SK-N-SH treated with all-trans-retinoic acid at 6 μM for 48 hours (cell line): ENCODE data around the gene HDAC11.

ENCODE experiments used
- ATAC-seq: fragments of 200-7000 bp; cut with Tn5 transposase; 3 replicates; pipeline ENCODE4 v1.9.1; 2020; ENCODE audit warnings: mild to moderate bottlenecking, moderate library complexity
- ARNTL ChIP-seq: fragments of 450-650 bp; formaldehyde crosslinking; IDR thresholded peaks from 2 replicates; pipeline ENCODE4 v1.5.0; 2020; ENCODE audit warnings: low read depth, mild to moderate bottlenecking, moderate library complexity, borderline replicate concordance
- BACH2 ChIP-seq: fragments of 250-450 bp; sonication (Bioruptor Pico); IDR thresholded peaks from 2 replicates; pipeline ENCODE4 v1.9.0; 2021; ENCODE audit warnings: mild to moderate bottlenecking, borderline replicate concordance
- CREB5 ChIP-seq: fragments of 250-450 bp; sonication (Bioruptor Pico); IDR thresholded peaks from 2 replicates; pipeline ENCODE4 v1.5.1; 2020; ENCODE audit warnings: low read depth, mild to moderate bottlenecking, moderate library complexity
- CSDC2 ChIP-seq: fragments of 250-450 bp; sonication (Bioruptor Pico); IDR thresholded peaks from 2 replicates; pipeline ENCODE4 v1.5.0; 2020; ENCODE audit warnings: mild to moderate bottlenecking, moderate library complexity
- ESRRG ChIP-seq: fragments of 250-450 bp; sonication (Bioruptor Pico); IDR thresholded peaks from 2 replicates; pipeline ENCODE4 v1.6.1; 2021; ENCODE audit warnings: mild to moderate bottlenecking
- GLIS3 ChIP-seq: fragments of 250-450 bp; sonication (Bioruptor Pico); IDR thresholded peaks from 2 replicates; pipeline ENCODE4 v1.5.0; 2020; ENCODE audit warnings: mild to moderate bottlenecking, moderate library complexity
- ISL1 ChIP-seq: fragments of 250-450 bp; sonication (Bioruptor Pico); IDR thresholded peaks from 2 replicates; pipeline ENCODE4 v2.1.2; 2022; ENCODE audit warnings: mild to moderate bottlenecking, moderate library complexity
- OSR1 ChIP-seq: fragments of 250-450 bp; sonication (Bioruptor Pico); IDR thresholded peaks from 2 replicates; pipeline ENCODE4 v1.8.0; 2022; ENCODE audit warnings: moderate library complexity, mild to moderate bottlenecking, inconsistent platforms
- PATZ1 ChIP-seq: fragments of 250-450 bp; sonication (Bioruptor Pico); IDR thresholded peaks from 2 replicates; pipeline ENCODE4 v1.8.0; 2020; ENCODE audit warnings: mild to moderate bottlenecking, moderate library complexity, borderline replicate concordance
- POU6F1 ChIP-seq: fragments of 250-450 bp; sonication (Bioruptor Pico); IDR thresholded peaks from 2 replicates; pipeline ENCODE4 v1.8.0; 2021; ENCODE audit warnings: low read depth, mild to moderate bottlenecking, moderate library complexity, borderline replicate concordance
- PPARA ChIP-seq: fragments of 250-450 bp; sonication (Bioruptor Pico); IDR thresholded peaks from 2 replicates; pipeline ENCODE4 v1.5.0; 2020; ENCODE audit warnings: mild to moderate bottlenecking, borderline replicate concordance
- RARB ChIP-seq: fragments of 250-450 bp; sonication (Bioruptor Pico); IDR thresholded peaks from 2 replicates; pipeline ENCODE4 v1.8.0; 2021; ENCODE audit warnings: mild to moderate bottlenecking, moderate library complexity
- SNAI2 ChIP-seq: fragments of 250-450 bp; sonication (Bioruptor Pico); IDR thresholded peaks from 2 replicates; pipeline ENCODE4 v1.5.0; 2020; ENCODE audit warnings: mild to moderate bottlenecking, moderate library complexity
- TCF4 ChIP-seq: fragments of 250-450 bp; sonication (Bioruptor Pico); IDR thresholded peaks from 2 replicates; pipeline ENCODE4 v1.8.0; 2021; ENCODE audit warnings: mild to moderate bottlenecking, moderate library complexity, borderline replicate concordance
- TOX ChIP-seq: fragments of 250-450 bp; sonication (Bioruptor Pico); IDR thresholded peaks from 2 replicates; pipeline ENCODE4 v1.8.0; 2021; ENCODE audit warnings: mild to moderate bottlenecking, moderate library complexity, borderline replicate concordance
- TSHZ2 ChIP-seq: fragments of 250-450 bp; sonication (Bioruptor Pico); IDR thresholded peaks from 2 replicates; pipeline ENCODE4 v1.5.0; 2020; ENCODE audit warnings: mild to moderate bottlenecking, moderate library complexity
- ZC3H10 ChIP-seq: fragments of 250-450 bp; sonication (Bioruptor Pico); IDR thresholded peaks from 2 replicates; pipeline ENCODE4 v1.5.1; 2021; ENCODE audit warnings: mild to moderate bottlenecking, moderate library complexity
- ZFP3 ChIP-seq: fragments of 250-450 bp; sonication (Bioruptor Pico); IDR thresholded peaks from 2 replicates; pipeline ENCODE4 v1.5.0; 2020; ENCODE audit warnings: mild to moderate bottlenecking, moderate library complexity
- ZFP30 ChIP-seq: fragments of 450-650 bp; formaldehyde crosslinking; IDR thresholded peaks from 2 replicates; pipeline ENCODE4 v1.5.0; 2022; ENCODE audit warnings: mild to moderate bottlenecking, moderate library complexity
- ZNF565 ChIP-seq: fragments of 450-650 bp; formaldehyde crosslinking; conservative IDR thresholded peaks from 2 replicates; pipeline ENCODE4 v1.5.0; 2020; ENCODE audit warnings: low read depth, mild to moderate bottlenecking, moderate library complexity
- ZNF70 ChIP-seq: fragments of 450-650 bp; formaldehyde crosslinking; IDR thresholded peaks from 2 replicates; pipeline ENCODE4 v1.5.0; 2020; ENCODE audit warnings: mild to moderate bottlenecking, moderate library complexity
- ZNF8 ChIP-seq: fragments of 450-650 bp; formaldehyde crosslinking; IDR thresholded peaks from 2 replicates; pipeline ENCODE4 v1.5.0; 2020; ENCODE audit warnings: mild to moderate bottlenecking, moderate library complexity

Gene HDAC11

GRCh38 chr3:13495921-13496723, 16.0 kb downstream of the HDAC11 start:
- ATAC-seq: peak; percentile 98
- no peak for TF ChIP-seq ZNF565 (CRISPR knock-in tag)
- TF ChIP-seq TCF4 (CRISPR knock-in tag): no peak; the same call in 1 of the 2 replicates

- TF ChIP-seq ESRRG (CRISPR knock-in tag) (no peak), ZNF8 (CRISPR knock-in tag) (no peak), ZNF565 (CRISPR knock-in tag) (no peak), ARNTL (no peak), BACH2 (CRISPR knock-in tag) (no peak), ZC3H10 (CRISPR knock-in tag) (no peak), ISL1 (CRISPR knock-in tag) (no peak), TCF4 (CRISPR knock-in tag) (no peak), CREB5 (CRISPR knock-in tag) (no peak), OSR1 (no peak), RARB (CRISPR knock-in tag) (no peak)
- no peak for ATAC-seq
Observed at GRCh38 chr3:13496879-13497278, 16.8 kb downstream of the HDAC11 start.

GRCh38 chr3:13497386-13497785, 17.3 kb downstream of the HDAC11 start:
- no peak for ATAC-seq
- TF ChIP-seq TSHZ2 (CRISPR knock-in tag) (no peak), ZFP30 (CRISPR knock-in tag) (no peak), CSDC2 (CRISPR knock-in tag) (no peak), ESRRG (CRISPR knock-in tag) (no peak), ZFP3 (CRISPR knock-in tag) (no peak), ZNF70 (CRISPR knock-in tag) (no peak), CREB5 (CRISPR knock-in tag) (no peak), TCF4 (CRISPR knock-in tag) (no peak), PATZ1 (no peak)

- ATAC-seq: no peak
- no peak for TF ChIP-seq ZC3H10 (CRISPR knock-in tag)
- TF ChIP-seq POU6F1: no peak
- TF ChIP-seq ZFP3 (CRISPR knock-in tag): no peak
- TF ChIP-seq TCF4 (CRISPR knock-in tag): no peak
- TF ChIP-seq SNAI2 (CRISPR knock-in tag): no peak
- TF ChIP-seq CSDC2 (CRISPR knock-in tag): no peak
- no peak for TF ChIP-seq TOX (CRISPR knock-in tag)
- TF ChIP-seq ESRRG (CRISPR knock-in tag): no peak
- TF ChIP-seq GLIS3: no peak
- no peak for TF ChIP-seq ZFP30 (CRISPR knock-in tag)
- no peak for TF ChIP-seq PATZ1
- no peak for TF ChIP-seq ZNF565 (CRISPR knock-in tag)
- no peak for TF ChIP-seq ISL1 (CRISPR knock-in tag)
- TF ChIP-seq ZNF8 (CRISPR knock-in tag): no peak
- no peak for TF ChIP-seq PPARA (CRISPR knock-in tag)
- no peak for TF ChIP-seq ARNTL
- no peak for TF ChIP-seq RARB (CRISPR knock-in tag)
Observed at GRCh38 chr3:13498354-13499060, 18.4 kb downstream of the HDAC11 start.
